ENCODE data around the gene PRPF8.
"Not testable (repeated sequence)": the region's sequence is repeated elsewhere in the genome, so short reads cannot be mapped to it uniquely, and the experiment has no call there.

Gene PRPF8

DNA sequence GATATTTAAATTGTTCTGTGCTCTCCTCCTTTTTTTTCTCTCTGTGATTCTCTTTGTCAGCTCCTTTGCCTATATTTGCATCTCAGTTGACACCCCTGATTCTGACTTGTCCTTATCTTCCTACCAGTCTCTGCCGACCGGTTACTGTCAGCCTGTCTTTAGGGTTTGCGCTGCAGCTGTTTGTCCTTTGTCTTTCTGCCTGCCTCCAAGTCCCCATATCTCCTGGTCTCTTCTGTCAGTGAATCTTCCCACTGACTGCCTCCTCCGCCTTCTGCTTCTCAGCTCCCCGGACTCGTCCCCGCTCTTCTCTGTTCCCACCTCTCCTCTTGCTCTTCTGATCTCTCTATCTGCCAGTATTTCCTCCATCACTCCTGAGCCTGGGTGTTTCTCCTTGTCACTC, 20.3 kb upstream of the PRPF8 start:
- Histone ChIP-seq H3K4me3 (ENCODE audit: low read depth, low read length) (no peak overlapping the region), H3K36me3 (replicated peaks) (no peaks in the 10 kb centered on the region), H3K27ac (no peak overlapping the region), H3K27me3 (replicated peaks) (no peaks in the 10 kb centered on the region)
- in situ Hi-C loops (cut with HindIII; ENCODE audit: low pct_ligation_motif_present, low sequenced_read_pairs): no loop called here
- TF ChIP-seq, protein P1, sequence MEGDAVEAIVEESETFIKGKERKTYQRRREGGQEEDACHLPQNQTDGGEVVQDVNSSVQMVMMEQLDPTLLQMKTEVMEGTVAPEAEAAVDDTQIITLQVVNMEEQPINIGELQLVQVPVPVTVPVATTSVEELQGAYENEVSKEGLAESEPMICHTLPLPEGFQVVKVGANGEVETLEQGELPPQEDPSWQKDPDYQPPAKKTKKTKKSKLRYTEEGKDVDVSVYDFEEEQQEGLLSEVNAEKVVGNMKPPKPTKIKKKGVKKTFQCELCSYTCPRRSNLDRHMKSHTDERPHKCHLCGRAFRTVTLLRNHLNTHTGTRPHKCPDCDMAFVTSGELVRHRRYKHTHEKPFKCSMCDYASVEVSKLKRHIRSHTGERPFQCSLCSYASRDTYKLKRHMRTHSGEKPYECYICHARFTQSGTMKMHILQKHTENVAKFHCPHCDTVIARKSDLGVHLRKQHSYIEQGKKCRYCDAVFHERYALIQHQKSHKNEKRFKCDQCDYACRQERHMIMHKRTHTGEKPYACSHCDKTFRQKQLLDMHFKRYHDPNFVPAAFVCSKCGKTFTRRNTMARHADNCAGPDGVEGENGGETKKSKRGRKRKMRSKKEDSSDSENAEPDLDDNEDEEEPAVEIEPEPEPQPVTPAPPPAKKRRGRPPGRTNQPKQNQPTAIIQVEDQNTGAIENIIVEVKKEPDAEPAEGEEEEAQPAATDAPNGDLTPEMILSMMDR (IDR thresholded peaks at IDR 0.05; ENCODE audit: low read depth, low read length, missing control alignments): no peak
- DNase-seq: no peak

DNA sequence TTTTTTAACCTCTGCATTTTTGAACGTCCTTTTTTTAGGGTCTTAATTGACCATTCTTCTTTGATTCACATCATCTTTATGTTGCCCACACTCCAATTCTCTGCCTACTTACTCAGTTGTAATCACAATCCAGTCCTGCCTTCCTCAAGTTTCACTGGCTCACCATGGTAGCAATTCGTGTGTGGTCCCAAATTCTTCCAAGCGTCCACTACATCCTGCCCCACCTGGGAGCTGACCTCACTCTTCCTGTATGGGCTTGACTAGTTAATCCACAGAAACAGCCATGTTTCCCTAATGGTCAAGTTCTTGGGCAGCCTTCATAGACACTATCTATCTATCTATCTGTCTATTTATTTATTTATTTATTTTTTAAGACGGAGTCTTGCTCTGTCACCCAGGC, 18.4 kb upstream of the PRPF8 start:
- no peak overlapping the region for H3K4me3 ChIP-seq (ENCODE audit: low read depth, low read length)
- in situ Hi-C loops (cut with HindIII; ENCODE audit: low pct_ligation_motif_present, low sequenced_read_pairs): no loop called here

DNA sequence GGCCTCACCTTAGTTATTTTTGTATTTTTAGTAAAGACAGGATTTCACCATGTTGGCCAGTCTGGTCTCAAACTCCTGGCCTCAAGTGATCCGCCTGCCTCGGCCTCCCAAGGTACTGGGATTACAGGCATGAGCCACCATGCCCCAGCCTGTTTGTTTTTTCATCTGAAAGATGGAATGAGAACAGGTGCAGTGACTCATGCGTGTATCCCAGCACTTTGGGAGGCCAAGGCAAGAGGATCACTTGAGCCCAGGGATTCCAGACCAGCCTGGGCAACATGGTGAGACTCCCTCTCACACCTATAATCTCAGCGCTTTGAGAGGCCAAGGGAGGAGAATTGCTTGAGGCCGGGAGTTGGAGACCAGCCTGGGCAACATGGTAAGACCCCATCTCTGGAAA, 15.2 kb upstream of the PRPF8 start:
- in situ Hi-C loops (cut with HindIII; ENCODE audit: low pct_ligation_motif_present, low sequenced_read_pairs); H3K36me3 ChIP-seq (replicated peaks); DNase-seq; H3K27ac ChIP-seq; H3K27me3 ChIP-seq (replicated peaks); H3K4me3 ChIP-seq (ENCODE audit: low read depth, low read length): not testable (repeated sequence)

More for the DNA sequence above, 18.4 kb upstream of the PRPF8 start:
- TF ChIP-seq, protein P1 (IDR thresholded peaks at IDR 0.05; ENCODE audit: low read depth, low read length, missing control alignments): no peak
- Histone ChIP-seq H3K36me3 (replicated peaks) (no peaks in the 10 kb centered on the region), H3K27me3 (replicated peaks) (no peaks in the 10 kb centered on the region), H3K27ac (no peak overlapping the region)
- DNase-seq: no peak

DNA sequence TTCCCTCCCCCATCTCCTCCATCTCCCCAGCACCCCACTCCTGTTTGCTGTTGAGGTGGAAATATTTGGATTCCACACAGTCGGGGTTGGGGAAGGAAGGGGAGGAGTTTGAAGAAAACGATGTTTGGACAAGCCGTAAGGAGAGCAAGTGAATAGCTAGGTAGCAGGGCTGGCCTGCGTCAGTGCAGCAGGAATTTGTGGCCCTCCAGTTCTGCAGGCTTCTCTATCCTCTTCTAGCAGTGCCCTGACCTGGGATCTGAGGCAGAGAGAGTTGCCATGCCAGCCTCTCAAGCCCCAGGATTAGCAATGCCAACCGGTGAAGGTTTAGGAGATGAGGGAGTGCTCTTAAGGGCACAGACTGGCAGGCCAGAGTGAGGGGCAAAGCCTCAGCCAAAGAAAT, 13.0 kb upstream of the PRPF8 start:
- in situ Hi-C loops (cut with HindIII; ENCODE audit: low pct_ligation_motif_present, low sequenced_read_pairs): no loop called here
- TF ChIP-seq, protein P1 (IDR thresholded peaks at IDR 0.05; ENCODE audit: low read depth, low read length, missing control alignments): no peak
- Histone ChIP-seq H3K36me3 (replicated peaks) (no peaks in the 10 kb centered on the region), H3K27me3 (replicated peaks) (no peaks in the 10 kb centered on the region), H3K27ac (no peak overlapping the region), H3K4me3 (ENCODE audit: low read depth, low read length) (no peak overlapping the region)
- no peak for DNase-seq

DNA sequence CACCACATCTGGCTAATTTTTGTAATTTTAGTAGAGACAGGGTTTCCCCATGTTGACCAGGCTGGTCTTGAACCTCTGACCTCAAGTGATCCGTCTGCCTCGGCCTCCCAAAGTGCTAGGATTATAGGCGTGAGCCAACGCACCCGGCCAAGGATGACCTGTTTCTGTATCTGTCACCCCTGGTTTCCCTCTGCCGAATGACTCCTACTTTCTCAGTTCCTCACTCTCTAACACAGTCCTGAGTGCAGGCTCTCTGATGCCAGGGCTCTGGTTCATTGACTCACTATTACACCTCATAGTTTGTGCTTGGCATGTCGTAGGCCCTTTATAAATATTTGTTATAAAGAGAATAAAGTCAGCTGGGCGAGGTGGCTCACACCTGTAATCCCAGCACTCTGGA, 10.7 kb upstream of the PRPF8 start:
- in situ Hi-C loops (cut with HindIII; ENCODE audit: low pct_ligation_motif_present, low sequenced_read_pairs): no loop called here
- H3K27me3 ChIP-seq (replicated peaks): no peaks in the 10 kb centered on the region
- no peak overlapping the region for H3K27ac ChIP-seq
- TF ChIP-seq, protein P1 (IDR thresholded peaks at IDR 0.05; ENCODE audit: low read depth, low read length, missing control alignments): no peak
- no peak for DNase-seq
- no peaks in the 10 kb centered on the region for H3K36me3 ChIP-seq (replicated peaks)
- no peak overlapping the region for H3K4me3 ChIP-seq (ENCODE audit: low read depth, low read length)

DNA sequence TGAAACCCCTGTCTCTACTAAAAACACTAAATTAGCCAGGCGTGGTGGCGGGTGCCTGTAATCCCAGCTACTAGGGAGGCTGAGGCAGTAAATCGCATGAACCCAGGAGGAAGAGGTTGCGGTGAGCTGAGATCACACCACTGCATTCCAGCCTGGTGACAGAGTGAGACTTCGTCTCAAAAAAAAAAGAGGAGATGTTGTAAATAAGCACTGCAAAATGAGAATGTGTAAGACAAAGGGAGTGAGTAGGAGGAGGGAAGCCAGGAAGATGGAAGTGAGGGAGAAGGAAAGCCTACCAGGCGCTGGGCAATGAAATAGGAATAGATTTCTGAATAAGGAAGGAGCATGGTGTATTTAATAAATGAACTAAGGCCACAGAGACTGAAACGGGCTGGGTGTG, 8.7 kb upstream of the PRPF8 start:
- no peaks in the 10 kb centered on the region for H3K27me3 ChIP-seq (replicated peaks)
- TF ChIP-seq, protein P1 (IDR thresholded peaks at IDR 0.05; ENCODE audit: low read depth, low read length, missing control alignments): no peak
- DNase-seq: peak; percentile 54
- in situ Hi-C loops (cut with HindIII; ENCODE audit: low pct_ligation_motif_present, low sequenced_read_pairs): no loop called here
- H3K27ac ChIP-seq: no peak overlapping the region
- H3K36me3 ChIP-seq (replicated peaks): no peaks in the 10 kb centered on the region
- H3K4me3 ChIP-seq (ENCODE audit: low read depth, low read length): no peak overlapping the region
